ENCODE results near the gene HOXB1. TPM values are rescaled to one million over a fixed set of nuclear protein-coding genes. Genes with fewer than 3 reads are reported as not detected.

The HOXB1 gene
- total RNA-seq, 1 donor, result not detected

DNA sequence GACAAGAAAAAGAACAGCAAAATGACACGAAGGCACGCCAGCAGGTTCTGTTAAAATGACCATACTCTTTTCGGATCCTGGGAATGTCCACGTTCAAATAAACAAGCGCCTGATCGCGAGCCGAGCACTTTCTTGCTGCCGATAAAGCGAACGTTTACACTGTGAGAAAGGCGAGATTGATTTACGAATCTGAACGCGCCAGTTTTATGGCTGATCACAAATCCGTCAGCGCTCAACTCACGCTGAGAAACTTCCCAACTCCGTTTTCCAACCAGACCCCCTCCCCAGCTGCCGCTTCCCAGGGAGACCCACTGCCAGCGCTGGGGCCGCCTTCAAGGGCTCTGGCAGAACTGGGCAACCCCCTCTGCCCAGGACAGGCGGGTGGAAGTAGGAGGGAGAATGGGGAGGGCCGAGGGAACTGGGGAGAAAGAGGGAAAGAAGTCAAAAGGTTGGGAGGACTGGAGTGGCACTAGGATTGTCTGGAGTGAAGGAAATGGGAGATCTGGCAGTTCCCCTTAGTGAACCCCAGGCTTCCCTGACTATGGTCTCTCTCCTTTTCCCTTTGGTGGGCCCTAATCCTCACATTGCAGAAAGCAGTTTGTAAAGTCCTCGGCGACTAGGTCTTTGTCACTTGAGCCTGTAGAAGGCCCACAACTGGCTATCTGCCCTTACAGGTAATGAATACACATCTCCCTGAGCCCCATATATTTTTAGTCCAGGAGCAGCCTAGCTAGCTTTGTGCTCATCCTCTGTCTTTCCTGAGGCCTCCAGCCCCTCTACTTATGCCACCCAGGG, 40.4 kb upstream of the HOXB1 start:
- TF ChIP-seq, protein P1, sequence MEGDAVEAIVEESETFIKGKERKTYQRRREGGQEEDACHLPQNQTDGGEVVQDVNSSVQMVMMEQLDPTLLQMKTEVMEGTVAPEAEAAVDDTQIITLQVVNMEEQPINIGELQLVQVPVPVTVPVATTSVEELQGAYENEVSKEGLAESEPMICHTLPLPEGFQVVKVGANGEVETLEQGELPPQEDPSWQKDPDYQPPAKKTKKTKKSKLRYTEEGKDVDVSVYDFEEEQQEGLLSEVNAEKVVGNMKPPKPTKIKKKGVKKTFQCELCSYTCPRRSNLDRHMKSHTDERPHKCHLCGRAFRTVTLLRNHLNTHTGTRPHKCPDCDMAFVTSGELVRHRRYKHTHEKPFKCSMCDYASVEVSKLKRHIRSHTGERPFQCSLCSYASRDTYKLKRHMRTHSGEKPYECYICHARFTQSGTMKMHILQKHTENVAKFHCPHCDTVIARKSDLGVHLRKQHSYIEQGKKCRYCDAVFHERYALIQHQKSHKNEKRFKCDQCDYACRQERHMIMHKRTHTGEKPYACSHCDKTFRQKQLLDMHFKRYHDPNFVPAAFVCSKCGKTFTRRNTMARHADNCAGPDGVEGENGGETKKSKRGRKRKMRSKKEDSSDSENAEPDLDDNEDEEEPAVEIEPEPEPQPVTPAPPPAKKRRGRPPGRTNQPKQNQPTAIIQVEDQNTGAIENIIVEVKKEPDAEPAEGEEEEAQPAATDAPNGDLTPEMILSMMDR (IDR thresholded peaks at IDR 0.05; ENCODE audit: insufficient read depth, low read length), result no peak
- peak; percentile 65 for DNase-seq (ENCODE audit: low read depth)
- peak overlapping the region; percentile 55 for H3K4me3 ChIP-seq (ENCODE audit: low read depth, low read length)

DNA sequence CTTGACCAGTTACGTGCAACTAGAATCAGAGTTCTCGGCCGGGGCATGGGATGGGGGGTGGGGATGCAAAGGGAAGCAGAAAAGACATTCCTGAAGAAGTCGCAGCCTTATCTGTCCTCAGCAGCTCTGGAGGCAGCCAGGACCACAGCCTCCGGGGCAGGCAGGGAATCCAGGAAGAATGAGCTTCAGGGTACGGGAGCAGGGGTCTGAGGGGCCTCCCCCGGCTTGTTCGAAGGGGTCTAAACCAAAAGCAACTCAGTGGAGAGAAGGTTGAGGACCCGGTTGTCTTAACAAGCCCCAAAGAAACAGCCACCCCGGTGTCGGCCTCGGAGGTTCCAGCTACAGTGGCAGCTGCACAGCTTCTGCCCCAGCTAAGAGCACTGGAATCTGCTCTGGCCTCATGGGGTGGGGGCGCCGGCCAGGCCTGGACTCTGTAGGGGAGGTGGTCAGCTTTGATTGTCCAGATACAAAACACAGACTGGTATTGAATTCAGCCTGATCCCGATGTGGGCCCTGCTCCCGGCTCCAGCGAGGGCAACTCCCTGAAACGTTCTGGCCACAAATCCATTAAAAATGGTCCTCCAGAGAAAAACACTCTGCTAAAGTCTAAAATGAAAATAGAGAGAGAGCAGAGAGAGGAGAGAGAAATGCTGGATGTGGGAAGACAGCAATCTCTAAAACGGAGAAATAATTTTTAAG, 39.7 kb upstream of the HOXB1 start:
- peak overlapping the region; percentile 55 for H3K4me3 ChIP-seq (ENCODE audit: low read depth, low read length)
- DNase-seq (ENCODE audit: low read depth), result peak; percentile 61
- TF ChIP-seq, protein P1 (IDR thresholded peaks at IDR 0.05; ENCODE audit: insufficient read depth, low read length), result no peak

GRCh38 chr17:48569674-48570324, 39.0 kb upstream of the HOXB1 start:
- peak; percentile 68 for DNase-seq (ENCODE audit: low read depth)
- TF ChIP-seq, protein P1 (IDR thresholded peaks at IDR 0.05; ENCODE audit: insufficient read depth, low read length), result peak; percentile 35
- H3K4me3 ChIP-seq (ENCODE audit: low read depth, low read length), result peak overlapping the region; percentile 55

- peak overlapping the region; percentile 61 for H3K4me3 ChIP-seq (ENCODE audit: low read depth, low read length)
- TF ChIP-seq, protein P1 (IDR thresholded peaks at IDR 0.05; ENCODE audit: insufficient read depth, low read length), result no peak
Observed at GRCh38 chr17:48569240-48569582, 38.4 kb upstream of the HOXB1 start.

GRCh38 chr17:48568499-48569239, 37.9 kb upstream of the HOXB1 start:
- peak overlapping the region; percentile 61 for H3K4me3 ChIP-seq (ENCODE audit: low read depth, low read length)
- TF ChIP-seq, protein P1 (IDR thresholded peaks at IDR 0.05; ENCODE audit: insufficient read depth, low read length), result no peak
- peak; percentile 70 for DNase-seq (ENCODE audit: low read depth)

More at GRCh38 chr17:48569240-48569582, 38.4 kb upstream of the HOXB1 start:
- DNase-seq (ENCODE audit: low read depth), result no peak

GRCh38 chr17:48567646-48568354, 37.0 kb upstream of the HOXB1 start:
- peak; percentile 44 for DNase-seq (ENCODE audit: low read depth)
- peak overlapping the region; percentile 61 for H3K4me3 ChIP-seq (ENCODE audit: low read depth, low read length)
- TF ChIP-seq, protein P1 (IDR thresholded peaks at IDR 0.05; ENCODE audit: insufficient read depth, low read length), result no peak

Measured in fibroblast of the aortic adventitia (primary cell).